Panc1 (cell line): ENCODE measurements around the gene PPFIA3. TPM values are rescaled to one million over a fixed set of nuclear protein-coding genes. Genes with fewer than 3 reads are reported as not detected.

Source experiments
- ATAC-seq: fragments of 200-7000 bp; cut with Tn5 transposase; 2 replicates; pipeline ENCODE4 v1.9.1; 2020; ENCODE audit warnings: mild to moderate bottlenecking, moderate library complexity
- BruUV-seq: library from RNA; stranded (reverse); fragments of 400-500 nt; replicated peaks from 2 replicates; lab custom pipeline; 2021; lab: Mats Ljungman, UMichigan
- CTCF ChIA-PET: fragments of 300-600 bp; sonication (Branson Sonifier 250); formaldehyde crosslinking; loops from one replicate; lab custom pipeline; 2022; ENCODE audit warnings: antibody characterized with exemption; lab: Charles Lee
- POLR2A ChIA-PET: fragments of 300-600 bp; sonication (Branson Sonifier 250); formaldehyde crosslinking; loops from one replicate; lab custom pipeline; 2022; ENCODE audit warnings: antibody characterized with exemption; lab: Charles Lee
- DNase-seq: peaks from one replicate; pipeline ENCODE4 v3.0.0-alpha.2; 2010; ENCODE audit warnings: low read depth, low spot score
- H3K27ac ChIP-seq: 2 replicates; pipeline ENCODE4 v1.5.1; 2011; ENCODE audit warnings: mild to moderate bottlenecking, low read length, inconsistent platforms
- H3K27me3 ChIP-seq: fragments of 200-500 bp; sonication (Bioruptor generic); 2 replicates; pipeline ENCODE4 v1.6.0; 2014; ENCODE audit warnings: low read length, inconsistent platforms; ENCODE audit not compliant: control insufficient read depth, insufficient read depth
- H3K36me3 ChIP-seq: fragments of 200-500 bp; sonication (Bioruptor generic); 2 replicates; pipeline ENCODE4 v1.5.1; 2014; ENCODE audit warnings: inconsistent platforms, mild to moderate bottlenecking, low read length, moderate library complexity; ENCODE audit not compliant: control insufficient read depth, insufficient read depth
- H3K4me1 ChIP-seq: 2 replicates; pipeline ENCODE4 v1.5.1; 2011; ENCODE audit warnings: inconsistent platforms, mild to moderate bottlenecking, low read length, moderate library complexity; ENCODE audit not compliant: control insufficient read depth, insufficient read depth
- H3K4me3 ChIP-seq, 2 experiments: 2 replicates each; pipeline ENCODE4 v1.5.1; 2011 to 2012; ENCODE audit warnings: low read depth in 2 of 2, low read length in 2 of 2, mild to moderate bottlenecking in 2 of 2, inconsistent platforms in 1 of 2, moderate library complexity in 1 of 2
- H3K9me3 ChIP-seq: fragments of 200-500 bp; sonication (Bioruptor generic); 2 replicates; pipeline ENCODE4 v1.5.1; 2014; ENCODE audit warnings: low read depth, mild to moderate bottlenecking, inconsistent platforms, low read length, moderate library complexity; ENCODE audit not compliant: control insufficient read depth, insufficient read depth
- POLR2AphosphoS5 ChIP-seq: IDR thresholded peaks from 2 replicates; pipeline ENCODE4 v1.6.1; 2012; ENCODE audit warnings: mild to moderate bottlenecking, low read depth, low read length, moderate library complexity
- SIN3A ChIP-seq: IDR thresholded peaks from 2 replicates; pipeline ENCODE4 v1.6.1; 2012; ENCODE audit warnings: low read depth, mild to moderate bottlenecking, low read length, moderate library complexity, borderline replicate concordance; ENCODE audit not compliant: insufficient read depth
- TCF7L2 ChIP-seq: IDR thresholded peaks from 2 replicates; pipeline ENCODE4 v1.6.1; 2011; ENCODE audit warnings: mild to moderate bottlenecking, low read depth, low read length, inconsistent platforms
- in situ Hi-C: cut with HindIII; loops from 2 replicates; pipeline ENCODE4 v1.10.0; 2016; ENCODE audit warnings: low sequenced_read_pairs, low pct_unique_long_range_greater_than_20kb
- intact Hi-C: fragments of 100-400 bp; cut with micrococcal nuclease; formaldehyde crosslinking; loops from one replicate; pipeline ENCODE4 v1.10.0; 2022; ENCODE audit not compliant: unreplicated experiment
- total RNA-seq: library from RNA; stranded (reverse); gene quantifications from one replicate; pipeline ENCODE4 v1.2.1, GENCODE V29; 2021; ENCODE audit not compliant: unreplicated experiment
- TF ChIP-seq, protein P1 (sequence below): fragments of 450-650 bp; IDR thresholded peaks from 2 replicates; pipeline ENCODE4 v1.5.1; 2017; ENCODE audit warnings: mild to moderate bottlenecking
- TF ChIP-seq, protein P2 (sequence below), 2 experiments: IDR thresholded peaks; 2 replicates each; pipeline ENCODE4 v1.6.1; 2011 to 2012; ENCODE audit warnings: low read depth in 2 of 2, control low read depth in 1 of 2, low read length in 1 of 2, mild to moderate bottlenecking in 1 of 2, moderate library complexity in 1 of 2; ENCODE audit not compliant: insufficient read depth in 1 of 2

PPFIA3 gene
- total RNA-seq, 1 experiment from 2014 or later: 21.7 TPM

DNA sequence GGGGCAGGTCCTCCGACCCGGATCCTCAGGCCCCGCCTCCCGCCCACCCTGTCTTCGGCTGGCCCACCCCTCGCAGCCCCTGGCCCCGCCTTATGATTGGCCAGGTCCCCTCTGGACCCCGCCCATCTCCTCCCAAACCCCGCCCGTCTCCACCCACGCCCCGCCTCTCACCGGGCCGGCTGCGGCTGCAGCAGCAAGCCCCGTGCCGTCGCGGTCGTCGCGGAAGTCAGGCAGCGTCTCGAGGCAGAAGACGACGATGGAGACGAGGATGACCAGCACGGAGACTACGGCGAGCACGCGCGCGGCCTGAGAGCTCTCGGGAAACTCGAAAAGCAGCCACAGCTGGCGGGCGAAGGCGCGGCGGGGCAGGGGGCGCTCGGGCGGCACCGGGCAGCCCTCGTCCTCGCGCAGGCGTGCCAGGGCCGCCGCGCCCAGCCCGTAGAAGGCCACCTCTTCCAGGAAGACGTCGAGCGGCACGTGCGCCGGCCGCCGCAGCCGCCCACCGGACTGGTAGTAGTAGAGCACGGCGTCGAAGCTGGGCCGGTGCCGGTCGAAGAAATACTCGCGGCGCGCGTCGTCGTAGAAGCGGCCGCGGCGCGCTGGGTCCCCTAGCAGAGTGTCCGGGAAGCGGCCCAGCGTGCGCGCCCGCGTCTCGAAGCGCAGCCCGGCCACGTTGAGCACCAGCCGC, 47.3 kb upstream of the PPFIA3 start:
- in situ Hi-C loops (no loop called here), intact Hi-C loops (no loop called here)
- Histone ChIP-seq H3K27ac (no peak overlapping the region), H3K4me1 (no peaks in the 10 kb centered on the region), H3K27me3 (no peaks in the 10 kb centered on the region), H3K4me3 (no peak overlapping the region), H3K36me3 (no peaks in the 10 kb centered on the region), H3K9me3 (no peaks in the 10 kb centered on the region)
- ATAC-seq (no peak; the same call in 1 of the 2 replicates), DNase-seq (no peak)
- ChIA-PET CTCF (no interaction called here), POLR2A (no interaction called here)
- BruUV-seq: no TSS peak
- TF ChIP-seq, protein P1, sequence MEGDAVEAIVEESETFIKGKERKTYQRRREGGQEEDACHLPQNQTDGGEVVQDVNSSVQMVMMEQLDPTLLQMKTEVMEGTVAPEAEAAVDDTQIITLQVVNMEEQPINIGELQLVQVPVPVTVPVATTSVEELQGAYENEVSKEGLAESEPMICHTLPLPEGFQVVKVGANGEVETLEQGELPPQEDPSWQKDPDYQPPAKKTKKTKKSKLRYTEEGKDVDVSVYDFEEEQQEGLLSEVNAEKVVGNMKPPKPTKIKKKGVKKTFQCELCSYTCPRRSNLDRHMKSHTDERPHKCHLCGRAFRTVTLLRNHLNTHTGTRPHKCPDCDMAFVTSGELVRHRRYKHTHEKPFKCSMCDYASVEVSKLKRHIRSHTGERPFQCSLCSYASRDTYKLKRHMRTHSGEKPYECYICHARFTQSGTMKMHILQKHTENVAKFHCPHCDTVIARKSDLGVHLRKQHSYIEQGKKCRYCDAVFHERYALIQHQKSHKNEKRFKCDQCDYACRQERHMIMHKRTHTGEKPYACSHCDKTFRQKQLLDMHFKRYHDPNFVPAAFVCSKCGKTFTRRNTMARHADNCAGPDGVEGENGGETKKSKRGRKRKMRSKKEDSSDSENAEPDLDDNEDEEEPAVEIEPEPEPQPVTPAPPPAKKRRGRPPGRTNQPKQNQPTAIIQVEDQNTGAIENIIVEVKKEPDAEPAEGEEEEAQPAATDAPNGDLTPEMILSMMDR: no peak
- no peak for TF ChIP-seq TCF7L2
- no peak for TF ChIP-seq POLR2AphosphoS5
- TF ChIP-seq SIN3A: no peak
- TF ChIP-seq, protein P2, sequence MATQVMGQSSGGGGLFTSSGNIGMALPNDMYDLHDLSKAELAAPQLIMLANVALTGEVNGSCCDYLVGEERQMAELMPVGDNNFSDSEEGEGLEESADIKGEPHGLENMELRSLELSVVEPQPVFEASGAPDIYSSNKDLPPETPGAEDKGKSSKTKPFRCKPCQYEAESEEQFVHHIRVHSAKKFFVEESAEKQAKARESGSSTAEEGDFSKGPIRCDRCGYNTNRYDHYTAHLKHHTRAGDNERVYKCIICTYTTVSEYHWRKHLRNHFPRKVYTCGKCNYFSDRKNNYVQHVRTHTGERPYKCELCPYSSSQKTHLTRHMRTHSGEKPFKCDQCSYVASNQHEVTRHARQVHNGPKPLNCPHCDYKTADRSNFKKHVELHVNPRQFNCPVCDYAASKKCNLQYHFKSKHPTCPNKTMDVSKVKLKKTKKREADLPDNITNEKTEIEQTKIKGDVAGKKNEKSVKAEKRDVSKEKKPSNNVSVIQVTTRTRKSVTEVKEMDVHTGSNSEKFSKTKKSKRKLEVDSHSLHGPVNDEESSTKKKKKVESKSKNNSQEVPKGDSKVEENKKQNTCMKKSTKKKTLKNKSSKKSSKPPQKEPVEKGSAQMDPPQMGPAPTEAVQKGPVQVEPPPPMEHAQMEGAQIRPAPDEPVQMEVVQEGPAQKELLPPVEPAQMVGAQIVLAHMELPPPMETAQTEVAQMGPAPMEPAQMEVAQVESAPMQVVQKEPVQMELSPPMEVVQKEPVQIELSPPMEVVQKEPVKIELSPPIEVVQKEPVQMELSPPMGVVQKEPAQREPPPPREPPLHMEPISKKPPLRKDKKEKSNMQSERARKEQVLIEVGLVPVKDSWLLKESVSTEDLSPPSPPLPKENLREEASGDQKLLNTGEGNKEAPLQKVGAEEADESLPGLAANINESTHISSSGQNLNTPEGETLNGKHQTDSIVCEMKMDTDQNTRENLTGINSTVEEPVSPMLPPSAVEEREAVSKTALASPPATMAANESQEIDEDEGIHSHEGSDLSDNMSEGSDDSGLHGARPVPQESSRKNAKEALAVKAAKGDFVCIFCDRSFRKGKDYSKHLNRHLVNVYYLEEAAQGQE (IDR thresholded peaks at IDR 0.05; ENCODE audit: insufficient read depth in 1 of 2, low read depth in 2 of 2, low read length in 1 of 2): no peak

DNA sequence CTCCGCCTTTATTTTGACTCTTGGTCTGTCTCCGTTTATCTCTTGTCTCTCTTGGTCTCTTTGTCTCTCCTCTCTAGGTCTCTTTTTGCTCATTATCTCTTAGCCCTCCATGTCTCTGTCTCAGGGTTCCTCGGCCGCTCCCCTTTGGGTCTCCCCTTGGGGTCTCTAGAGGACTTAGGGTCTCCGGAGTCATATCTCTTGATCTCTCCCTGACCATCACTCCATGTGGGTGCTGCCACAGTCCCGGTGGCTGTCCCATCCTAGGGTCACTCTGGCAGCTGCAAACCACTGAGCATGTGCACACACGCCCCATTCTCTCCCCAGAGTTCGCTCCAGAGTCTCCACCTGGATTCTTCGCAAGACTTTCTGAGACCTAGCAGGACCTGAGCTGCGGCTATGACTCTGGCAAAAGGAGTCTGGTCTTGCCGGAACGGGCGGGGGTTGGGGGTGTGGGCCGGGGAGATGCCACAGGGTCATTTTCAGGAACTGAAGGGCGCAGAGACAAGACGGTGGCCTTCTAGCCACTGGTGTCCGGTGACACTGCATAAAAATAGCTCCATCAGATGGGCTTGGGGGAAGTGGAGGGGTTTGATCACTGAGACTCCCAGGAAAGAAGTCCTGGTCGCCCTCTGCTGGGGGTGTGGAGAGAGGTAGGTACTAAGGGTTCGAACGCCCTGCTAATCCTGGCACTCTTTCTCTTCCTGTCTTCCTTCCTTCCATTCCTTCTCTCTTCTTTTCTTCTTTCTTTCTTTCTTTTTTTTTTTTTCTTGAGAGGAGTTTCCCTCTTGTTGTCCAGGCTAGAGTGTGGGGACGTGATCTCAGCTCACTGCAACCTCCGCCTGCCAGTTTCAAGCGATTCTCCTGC, 45.6 kb upstream of the PPFIA3 start:
- BruUV-seq: no TSS peak
- ChIA-PET CTCF (interaction anchor here (0.6 to 0.7 kb wide), 2 partner anchors 73 to 140 kb away, joined by 3 read pairs; no protein-coding TSS in a partner anchor), POLR2A (no interaction called here)
- TF ChIP-seq, protein P1: peak; percentile 54
- TF ChIP-seq, protein P2 (IDR thresholded peaks at IDR 0.05; ENCODE audit: insufficient read depth in 1 of 2, low read depth in 2 of 2, low read length in 1 of 2): no peak
- TF ChIP-seq SIN3A (no peak), TCF7L2 (no peak), POLR2AphosphoS5 (no peak)
- Histone ChIP-seq H3K27ac (no peak overlapping the region), H3K36me3 (no peaks in the 10 kb centered on the region), H3K27me3 (no peaks in the 10 kb centered on the region), H3K4me3 (0 out of 4 replicates have a peak overlapping the region, but pooled peaks of 1 of the 2 experiments have one; percentile 16), H3K4me1 (no peaks in the 10 kb centered on the region), H3K9me3 (no peaks in the 10 kb centered on the region)
- in situ Hi-C loops: no loop called here
- ATAC-seq: peak; percentile 67
- no peak for DNase-seq
- intact Hi-C loops: no loop called here
